IMR-90 (cell line): ENCODE data around the gene ZDHHC14. TPM values are rescaled to one million over a fixed set of nuclear protein-coding genes. Genes with fewer than 3 reads are reported as not detected.

Experiments used
- ATAC-seq: fragments of 200-7000 bp; cut with Tn5 transposase; 2 replicates; pipeline ENCODE4 v1.9.1; 2020; ENCODE audit warnings: low read depth, mild to moderate bottlenecking, moderate library complexity
- BruUV-seq: library from RNA; stranded (reverse); fragments of 400-500 nt; replicated peaks from 2 replicates; lab custom pipeline; 2021; lab: Mats Ljungman, UMichigan
- CTCF ChIA-PET: fragments of 300-600 bp; formaldehyde crosslinking; extraction: SDS; loops from one replicate; lab custom pipeline; 2021; ENCODE audit warnings: antibody characterized with exemption; lab: Yijun Ruan, JAX
- POLR2A ChIA-PET: fragments of 300-600 bp; sonication (Branson Sonifier 250); formaldehyde crosslinking; loops from one replicate; lab custom pipeline; 2022; ENCODE audit warnings: antibody characterized with exemption; ENCODE audit not compliant: unreplicated experiment; lab: Charles Lee
- DNase-seq: peaks from one replicate; pipeline ENCODE4 v3.0.0; 2013
- H2AFZ ChIP-seq: replicated peaks from 2 replicates; pipeline ENCODE3; 2013; ENCODE audit warnings: low read length, mild to moderate bottlenecking; ENCODE audit not compliant: poor library complexity
- H2AK5ac ChIP-seq: 2 replicates; pipeline ENCODE4 v1.6.1; 2013; ENCODE audit warnings: low read depth, low read length, inconsistent platforms
- H2AK9ac ChIP-seq: replicated peaks from 2 replicates; pipeline ENCODE3; 2013; ENCODE audit warnings: mild to moderate bottlenecking, low read depth, low read length, moderate library complexity; ENCODE audit not compliant: poor library complexity
- H2BK120ac ChIP-seq: 2 replicates; pipeline ENCODE4 v1.6.1; 2013; ENCODE audit warnings: low read depth, low read length, inconsistent platforms
- H2BK15ac ChIP-seq: 3 replicates; pipeline ENCODE4 v1.6.1; 2013; ENCODE audit warnings: low read depth, low read length, inconsistent platforms
- H2BK20ac ChIP-seq: 2 replicates; pipeline ENCODE4 v1.6.1; 2013; ENCODE audit warnings: low read depth, mild to moderate bottlenecking, inconsistent platforms, low read length, moderate library complexity
- H2BK5ac ChIP-seq: 2 replicates; pipeline ENCODE4 v1.6.1; 2013; ENCODE audit warnings: mild to moderate bottlenecking, low read depth, low read length, inconsistent platforms; ENCODE audit not compliant: poor library complexity, severe bottlenecking
- H3K14ac ChIP-seq: replicated peaks from 2 replicates; pipeline ENCODE4 v1.6.1; 2013; ENCODE audit warnings: low read depth, low read length, inconsistent platforms
- H3K18ac ChIP-seq: 2 replicates; pipeline ENCODE4 v1.6.1; 2013; ENCODE audit warnings: low read depth, low read length, control low read depth
- H3K23ac ChIP-seq: 2 replicates; pipeline ENCODE4 v1.6.1; 2013; ENCODE audit warnings: low read depth, low read length, inconsistent platforms
- H3K27ac ChIP-seq: 2 replicates; pipeline ENCODE4 v1.5.1; 2013; ENCODE audit warnings: mild to moderate bottlenecking, control low read depth, low read length; ENCODE audit not compliant: insufficient read depth
- H3K27me3 ChIP-seq: 2 replicates; pipeline ENCODE4 v1.6.1; 2013; ENCODE audit warnings: low read length; ENCODE audit not compliant: control insufficient read depth, insufficient read depth
- H3K36me3 ChIP-seq: 2 replicates; pipeline ENCODE4 v1.6.1; 2013; ENCODE audit warnings: low read length, mixed read lengths; ENCODE audit not compliant: control insufficient read depth, insufficient read depth
- H3K4ac ChIP-seq: 2 replicates; pipeline ENCODE4 v1.6.1; 2013; ENCODE audit warnings: low read depth, low read length, inconsistent platforms
- H3K4me1 ChIP-seq: 2 replicates; pipeline ENCODE4 v1.6.1; 2013; ENCODE audit warnings: low read length, mixed read lengths; ENCODE audit not compliant: control insufficient read depth, insufficient read depth
- H3K4me2 ChIP-seq: 2 replicates; pipeline ENCODE4 v1.6.1; 2013; ENCODE audit warnings: low read depth, mild to moderate bottlenecking, control low read depth, low read length, moderate library complexity
- H3K4me3 ChIP-seq: 2 replicates; pipeline ENCODE4 v1.5.1; 2013; ENCODE audit warnings: low read depth, mild to moderate bottlenecking, control low read depth, low read length, moderate library complexity; ENCODE audit not compliant: insufficient read depth
- H3K56ac ChIP-seq: 2 replicates; pipeline ENCODE4 v1.6.1; 2013; ENCODE audit warnings: low read length, inconsistent platforms; ENCODE audit not compliant: insufficient read depth; ENCODE audit errors: extremely low read depth
- H3K79me1 ChIP-seq, 2 experiments: 2 replicates each; pipeline ENCODE4 v1.6.1; 2013; ENCODE audit warnings: low read length in 2 of 2, inconsistent platforms in 1 of 2, low read depth in 1 of 2
- H3K9ac ChIP-seq: 2 replicates; pipeline ENCODE4 v1.6.1; 2013; ENCODE audit warnings: low read depth, low read length, control low read depth
- H3K9me1 ChIP-seq: 2 replicates; pipeline ENCODE4 v1.6.1; 2013; ENCODE audit warnings: low read length, inconsistent platforms; ENCODE audit not compliant: insufficient read depth
- H3K9me3 ChIP-seq: 2 replicates; pipeline ENCODE4 v1.6.1; 2013; ENCODE audit warnings: low read length; ENCODE audit not compliant: control insufficient read depth, insufficient read depth
- H4K20me1 ChIP-seq: 2 replicates; pipeline ENCODE4 v1.6.1; 2013; ENCODE audit warnings: low read length, inconsistent platforms; ENCODE audit not compliant: insufficient read depth
- H4K5ac ChIP-seq: 2 replicates; pipeline ENCODE4 v1.6.1; 2013; ENCODE audit warnings: mild to moderate bottlenecking, low read depth, low read length, control low read depth
- H4K8ac ChIP-seq, 2 experiments: 2 replicates each; pipeline ENCODE4 v1.6.1; 2013; ENCODE audit warnings: low read depth in 2 of 2, low read length in 2 of 2, control low read depth in 1 of 2, inconsistent platforms in 1 of 2
- H4K91ac ChIP-seq: 2 replicates; pipeline ENCODE4 v1.6.1; 2013; ENCODE audit warnings: low read depth, low read length, inconsistent platforms; ENCODE audit not compliant: insufficient read depth
- BHLHE40 ChIP-seq: fragments of 150-350 bp; IDR thresholded peaks from 2 replicates; pipeline ENCODE4 v1.6.1; 2016; ENCODE audit warnings: mild to moderate bottlenecking, low read depth, low read length
- CEBPB ChIP-seq: IDR thresholded peaks from 2 replicates; pipeline ENCODE4 v1.6.1; 2012; ENCODE audit warnings: low read depth, low read length, improper control_type of control experiment
- CHD1 ChIP-seq: IDR thresholded peaks from 2 replicates; pipeline ENCODE4 v1.6.1; 2012; ENCODE audit warnings: low read depth, low read length, improper control_type of control experiment
- FOS ChIP-seq: fragments of 150-350 bp; IDR thresholded peaks from 2 replicates; pipeline ENCODE4 v1.6.1; 2016; ENCODE audit warnings: low read depth, low read length
- MAFK ChIP-seq: IDR thresholded peaks from 2 replicates; pipeline ENCODE4 v1.6.1; 2012; ENCODE audit warnings: low read depth, low read length, improper control_type of control experiment
- MAZ ChIP-seq: IDR thresholded peaks from 2 replicates; pipeline ENCODE4 v1.6.1; 2012; ENCODE audit warnings: low read depth, mild to moderate bottlenecking, low read length, improper control_type of control experiment, moderate library complexity, borderline replicate concordance
- MXI1 ChIP-seq: IDR thresholded peaks from 2 replicates; pipeline ENCODE4 v1.6.1; 2012; ENCODE audit warnings: low read depth, mild to moderate bottlenecking, low read length, moderate library complexity, borderline replicate concordance
- NFE2L2 ChIP-seq: fragments of 150-350 bp; IDR thresholded peaks from 2 replicates; pipeline ENCODE4 v1.6.1; 2016; ENCODE audit warnings: low read depth, mild to moderate bottlenecking, low read length
- POLR2A ChIP-seq: IDR thresholded peaks from 2 replicates; pipeline ENCODE4 v1.6.1; 2012; ENCODE audit warnings: mild to moderate bottlenecking, low read depth, low read length
- RAD21 ChIP-seq: IDR thresholded peaks from 2 replicates; pipeline ENCODE4 v1.6.1; 2012; ENCODE audit warnings: low read length, improper control_type of control experiment
- RCOR1 ChIP-seq: IDR thresholded peaks from 2 replicates; pipeline ENCODE4 v1.6.1; 2012; ENCODE audit warnings: mild to moderate bottlenecking, low read length, improper control_type of control experiment; ENCODE audit not compliant: insufficient replicate concordance
- RFX5 ChIP-seq: IDR thresholded peaks from 2 replicates; pipeline ENCODE4 v1.8.0; 2012; ENCODE audit warnings: low read depth, mild to moderate bottlenecking, low read length, moderate library complexity
- SMC3 ChIP-seq: fragments of 150-350 bp; IDR thresholded peaks from 2 replicates; pipeline ENCODE4 v1.6.1; 2016; ENCODE audit warnings: low read depth, mild to moderate bottlenecking, antibody characterized with exemption, low read length, moderate library complexity
- WGBS, 2 experiments: methylation state at CpG; one replicate each; pipeline versions ENCODE4 v1.1.5 to v1.1.7; 2013; ENCODE audit warnings: missing lambda C conversion rate in 2 of 2; ENCODE audit not compliant: insufficient read length in 1 of 2; ENCODE audit errors: extremely low coverage in 2 of 2; 5-methylcytosine and 5-hydroxymethylcytosine counted together
- dilution Hi-C: fragments of 300-500 bp; cut with HindIII; formaldehyde crosslinking; loops from one replicate; pipeline ENCODE4 v1.14.3; 2018; ENCODE audit warnings: low sequenced_read_pairs; ENCODE audit not compliant: unreplicated experiment
- in situ Hi-C: fragments of 300-500 bp; cut with MboI; formaldehyde crosslinking; loops from 3 replicates; pipeline ENCODE4 v1.14.3; 2019; ENCODE audit warnings: low sequenced_read_pairs, inconsistent platforms, mixed read lengths
- intact Hi-C: fragments of 100-400 bp; cut with micrococcal nuclease; formaldehyde crosslinking; loops from 2 replicates; pipeline ENCODE4 v1.10.0; 2022
- polyA plus RNA-seq, 3 experiments: library from polyadenylated mRNA; depleted of rRNA; stranded (reverse); fragments of >200 nt; gene quantifications; 2 replicates each; pipeline ENCODE4 v1.2.3, GENCODE V29; 2012; ENCODE audit warnings: low replicate concordance in 1 of 3
- total RNA-seq: library from RNA; depleted of rRNA; stranded (reverse); fragments of >200 nt; gene quantifications from 2 replicates; pipeline ENCODE4 v1.2.3, GENCODE V29; 2012
- TF ChIP-seq, protein P1 (sequence below): fragments of 150-350 bp; IDR thresholded peaks from 2 replicates; pipeline ENCODE4 v1.6.1; 2016; ENCODE audit warnings: low read depth, mild to moderate bottlenecking, low read length, moderate library complexity, borderline replicate concordance
- TF ChIP-seq, protein P2 (sequence below): conservative IDR thresholded peaks from 2 replicates; pipeline ENCODE4 v1.5.1; 2012; ENCODE audit warnings: mild to moderate bottlenecking, low read depth, low read length, improper control_type of control experiment
- TF ChIP-seq, protein P3 (sequence below): fragments of 150-350 bp; IDR thresholded peaks from 2 replicates; pipeline ENCODE4 v1.6.1; 2017; ENCODE audit warnings: mild to moderate bottlenecking, antibody characterized with exemption, low read length, low read depth

The ZDHHC14 gene
- total and polyA plus RNA-seq, 2 of the 4 experiments (the other 2 are of a cell fraction): 0.90 to 2.0 TPM

DNA sequence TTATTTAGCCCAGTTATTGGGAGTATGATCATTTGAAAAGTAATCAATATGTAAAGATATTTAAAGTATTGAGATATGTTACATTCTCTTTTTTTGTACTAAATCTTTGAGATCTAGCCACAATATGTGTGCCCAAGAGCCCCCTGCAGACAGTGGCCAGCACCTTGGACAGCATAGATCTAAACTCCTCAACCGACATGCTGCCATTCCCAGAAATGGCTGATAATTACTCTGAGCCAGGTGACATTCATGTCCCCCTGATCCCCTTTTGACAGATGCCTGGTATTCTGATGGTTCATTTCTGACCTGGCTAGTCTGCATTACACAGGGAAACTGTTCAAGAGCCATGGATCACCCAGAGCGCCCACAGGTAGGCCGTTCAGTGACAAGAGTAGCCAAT lies 177.1 kb downstream of the ZDHHC14 start:
- intact Hi-C loops: no loop called here
- H3K56ac ChIP-seq: no peak overlapping the region
- H3K27ac ChIP-seq: no peak overlapping the region
- H3K27me3 ChIP-seq: no peaks in the 10 kb centered on the region; the same call in 1 of the 2 replicates
- H2BK5ac ChIP-seq: no peak overlapping the region
- no peak overlapping the region for H2BK120ac ChIP-seq
- BruUV-seq: no TSS peak
- 93% methylated on average over 3 of the region's 3 CpGs; no CpG with 5 or more reads in 1 of the 2 experiments for WGBS, 2 experiments
- no peak overlapping the region for H2BK20ac ChIP-seq
- H4K8ac ChIP-seq: no peak overlapping the region
- no peak overlapping the region for H3K14ac ChIP-seq
- no peak overlapping the region for H2AK9ac ChIP-seq
- ChIA-PET POLR2A (no interaction called here), CTCF (no interaction called here)
- no peaks in the 10 kb centered on the region for H3K79me1 ChIP-seq
- H3K4me3 ChIP-seq: no peak overlapping the region
- ATAC-seq: no peak
- no peak overlapping the region for H3K4ac ChIP-seq
- H3K4me2 ChIP-seq: no peak overlapping the region
- no peak overlapping the region for H2AFZ ChIP-seq
- no peak overlapping the region for H3K9ac ChIP-seq
- no peak overlapping the region for H4K5ac ChIP-seq
- no peak overlapping the region for H2BK15ac ChIP-seq
- H3K9me1 ChIP-seq: no peaks in the 10 kb centered on the region
- no peak overlapping the region for H3K23ac ChIP-seq
- no peak overlapping the region for H3K18ac ChIP-seq
- no peaks in the 10 kb centered on the region for H4K20me1 ChIP-seq
- H3K9me3 ChIP-seq: no peaks in the 10 kb centered on the region
- H3K4me1 ChIP-seq: no peaks in the 10 kb centered on the region
- H2AK5ac ChIP-seq: no peak overlapping the region
- TF ChIP-seq RFX5 (no peak), RAD21 (no peak), MAFK (no peak), BHLHE40 (no peak), MXI1 (no peak), MAZ (no peak), POLR2A (no peak), NFE2L2 (no peak), FOS (no peak), SMC3 (no peak), CEBPB (no peak), RCOR1 (no peak), CHD1 (no peak)
- TF ChIP-seq, protein P1, sequence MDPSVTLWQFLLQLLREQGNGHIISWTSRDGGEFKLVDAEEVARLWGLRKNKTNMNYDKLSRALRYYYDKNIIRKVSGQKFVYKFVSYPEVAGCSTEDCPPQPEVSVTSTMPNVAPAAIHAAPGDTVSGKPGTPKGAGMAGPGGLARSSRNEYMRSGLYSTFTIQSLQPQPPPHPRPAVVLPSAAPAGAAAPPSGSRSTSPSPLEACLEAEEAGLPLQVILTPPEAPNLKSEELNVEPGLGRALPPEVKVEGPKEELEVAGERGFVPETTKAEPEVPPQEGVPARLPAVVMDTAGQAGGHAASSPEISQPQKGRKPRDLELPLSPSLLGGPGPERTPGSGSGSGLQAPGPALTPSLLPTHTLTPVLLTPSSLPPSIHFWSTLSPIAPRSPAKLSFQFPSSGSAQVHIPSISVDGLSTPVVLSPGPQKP: no peak
- TF ChIP-seq, protein P2, sequence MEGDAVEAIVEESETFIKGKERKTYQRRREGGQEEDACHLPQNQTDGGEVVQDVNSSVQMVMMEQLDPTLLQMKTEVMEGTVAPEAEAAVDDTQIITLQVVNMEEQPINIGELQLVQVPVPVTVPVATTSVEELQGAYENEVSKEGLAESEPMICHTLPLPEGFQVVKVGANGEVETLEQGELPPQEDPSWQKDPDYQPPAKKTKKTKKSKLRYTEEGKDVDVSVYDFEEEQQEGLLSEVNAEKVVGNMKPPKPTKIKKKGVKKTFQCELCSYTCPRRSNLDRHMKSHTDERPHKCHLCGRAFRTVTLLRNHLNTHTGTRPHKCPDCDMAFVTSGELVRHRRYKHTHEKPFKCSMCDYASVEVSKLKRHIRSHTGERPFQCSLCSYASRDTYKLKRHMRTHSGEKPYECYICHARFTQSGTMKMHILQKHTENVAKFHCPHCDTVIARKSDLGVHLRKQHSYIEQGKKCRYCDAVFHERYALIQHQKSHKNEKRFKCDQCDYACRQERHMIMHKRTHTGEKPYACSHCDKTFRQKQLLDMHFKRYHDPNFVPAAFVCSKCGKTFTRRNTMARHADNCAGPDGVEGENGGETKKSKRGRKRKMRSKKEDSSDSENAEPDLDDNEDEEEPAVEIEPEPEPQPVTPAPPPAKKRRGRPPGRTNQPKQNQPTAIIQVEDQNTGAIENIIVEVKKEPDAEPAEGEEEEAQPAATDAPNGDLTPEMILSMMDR: no peak
- TF ChIP-seq, protein P3, sequence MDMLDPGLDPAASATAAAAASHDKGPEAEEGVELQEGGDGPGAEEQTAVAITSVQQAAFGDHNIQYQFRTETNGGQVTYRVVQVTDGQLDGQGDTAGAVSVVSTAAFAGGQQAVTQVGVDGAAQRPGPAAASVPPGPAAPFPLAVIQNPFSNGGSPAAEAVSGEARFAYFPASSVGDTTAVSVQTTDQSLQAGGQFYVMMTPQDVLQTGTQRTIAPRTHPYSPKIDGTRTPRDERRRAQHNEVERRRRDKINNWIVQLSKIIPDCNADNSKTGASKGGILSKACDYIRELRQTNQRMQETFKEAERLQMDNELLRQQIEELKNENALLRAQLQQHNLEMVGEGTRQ: no peak
- dilution Hi-C loops: no loop called here
- in situ Hi-C loops: no loop called here
- H4K91ac ChIP-seq: no peak overlapping the region
- DNase-seq: peak; percentile 6
- H3K36me3 ChIP-seq: no peaks in the 10 kb centered on the region
